RWPE2 (cell line): ENCODE measurements around the gene LTA.

Experiments
- ATAC-seq: fragments of 200-7000 bp; cut with Tn5 transposase; 3 replicates; pipeline ENCODE4 v1.9.1; 2021; ENCODE audit warnings: low read depth
- DNase-seq: peaks from one replicate; pipeline ENCODE4 v3.0.0-alpha.2; 2020; ENCODE audit warnings: low spot score
- H3K27ac ChIP-seq: fragments of 450-650 bp; 2 replicates; pipeline ENCODE4 v1.5.1; 2017; ENCODE audit warnings: mild to moderate bottlenecking; ENCODE audit not compliant: poor library complexity, severe bottlenecking
- H3K27me3 ChIP-seq: fragments of 250-450 bp; sonication (Bioruptor Pico); 2 replicates; pipeline ENCODE4 v1.5.1; 2021; ENCODE audit warnings: mild to moderate bottlenecking, moderate library complexity; ENCODE audit not compliant: insufficient read depth, poor library complexity, severe bottlenecking
- H3K36me3 ChIP-seq: fragments of 250-450 bp; sonication (Bioruptor Pico); 2 replicates; pipeline ENCODE4 v1.5.1; 2020; ENCODE audit warnings: low read depth, mild to moderate bottlenecking, moderate library complexity
- H3K4me1 ChIP-seq: fragments of 250-450 bp; sonication (Bioruptor Pico); 2 replicates; pipeline ENCODE4 v1.5.1; 2021; ENCODE audit warnings: mild to moderate bottlenecking, moderate library complexity; ENCODE audit not compliant: insufficient read depth, poor library complexity, severe bottlenecking
- H3K4me3 ChIP-seq: fragments of 250-450 bp; sonication (Bioruptor Pico); 2 replicates; pipeline ENCODE4 v1.5.1; 2021; ENCODE audit warnings: mild to moderate bottlenecking, moderate library complexity; ENCODE audit not compliant: severe bottlenecking
- H3K9me3 ChIP-seq: fragments of 250-450 bp; sonication (Bioruptor Pico); 2 replicates; pipeline ENCODE4 v1.5.1; 2021; ENCODE audit warnings: mild to moderate bottlenecking, moderate library complexity; ENCODE audit not compliant: severe bottlenecking
- TF ChIP-seq, protein P1 (sequence below): fragments of 450-650 bp; IDR thresholded peaks from one replicate; pipeline ENCODE4 v1.5.1; 2017; ENCODE audit warnings: mild to moderate bottlenecking, moderate library complexity; ENCODE audit not compliant: poor library complexity, severe bottlenecking

The LTA gene

DNA sequence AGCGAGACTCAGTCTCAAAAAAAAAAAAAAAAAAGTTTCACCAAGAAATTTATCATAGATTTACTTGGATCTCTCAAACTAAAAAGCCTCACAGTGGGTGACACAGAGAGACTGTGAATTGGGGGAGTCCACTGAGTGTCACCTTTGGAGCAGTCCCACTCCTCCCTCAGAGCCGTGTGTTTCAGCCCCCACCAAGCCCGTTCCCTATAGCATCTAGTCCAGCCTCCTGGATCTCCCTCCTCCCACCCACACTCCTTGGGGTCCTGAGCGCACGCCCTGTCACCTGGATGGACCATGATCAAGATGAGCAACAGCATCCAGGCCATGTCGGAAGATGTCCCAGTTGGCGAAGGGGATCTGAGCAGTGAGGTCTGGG lies 20.3 kb downstream of the LTA start:
- H3K9me3 ChIP-seq: no peaks in the 10 kb centered on the region
- H3K36me3 ChIP-seq: no peaks in the 10 kb centered on the region
- no peaks in the 10 kb centered on the region for H3K27me3 ChIP-seq
- H3K4me3 ChIP-seq: no peak overlapping the region
- DNase-seq (no peak), ATAC-seq (no peak)
- H3K4me1 ChIP-seq: no peaks in the 10 kb centered on the region
- H3K27ac ChIP-seq: no peak overlapping the region
- TF ChIP-seq, protein P1, sequence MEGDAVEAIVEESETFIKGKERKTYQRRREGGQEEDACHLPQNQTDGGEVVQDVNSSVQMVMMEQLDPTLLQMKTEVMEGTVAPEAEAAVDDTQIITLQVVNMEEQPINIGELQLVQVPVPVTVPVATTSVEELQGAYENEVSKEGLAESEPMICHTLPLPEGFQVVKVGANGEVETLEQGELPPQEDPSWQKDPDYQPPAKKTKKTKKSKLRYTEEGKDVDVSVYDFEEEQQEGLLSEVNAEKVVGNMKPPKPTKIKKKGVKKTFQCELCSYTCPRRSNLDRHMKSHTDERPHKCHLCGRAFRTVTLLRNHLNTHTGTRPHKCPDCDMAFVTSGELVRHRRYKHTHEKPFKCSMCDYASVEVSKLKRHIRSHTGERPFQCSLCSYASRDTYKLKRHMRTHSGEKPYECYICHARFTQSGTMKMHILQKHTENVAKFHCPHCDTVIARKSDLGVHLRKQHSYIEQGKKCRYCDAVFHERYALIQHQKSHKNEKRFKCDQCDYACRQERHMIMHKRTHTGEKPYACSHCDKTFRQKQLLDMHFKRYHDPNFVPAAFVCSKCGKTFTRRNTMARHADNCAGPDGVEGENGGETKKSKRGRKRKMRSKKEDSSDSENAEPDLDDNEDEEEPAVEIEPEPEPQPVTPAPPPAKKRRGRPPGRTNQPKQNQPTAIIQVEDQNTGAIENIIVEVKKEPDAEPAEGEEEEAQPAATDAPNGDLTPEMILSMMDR: no peak

DNA sequence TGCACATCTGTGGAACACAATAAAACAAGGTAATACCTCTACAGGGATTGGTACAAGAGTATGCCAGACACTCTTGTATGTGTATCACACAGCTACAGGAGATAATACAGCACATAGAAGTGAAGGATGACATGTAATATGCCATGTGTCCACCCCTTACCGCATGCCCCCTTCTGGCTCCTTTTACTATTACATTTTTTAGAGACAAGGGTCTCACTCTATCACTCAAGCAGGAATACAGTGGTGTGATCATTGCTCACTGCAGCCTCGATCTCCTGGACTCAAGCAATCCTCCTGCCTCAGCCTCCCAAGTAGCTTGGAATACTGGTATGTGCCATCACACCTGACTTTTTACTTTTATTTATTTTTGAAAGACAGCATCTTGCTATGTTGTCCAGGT lies 24.9 kb downstream of the LTA start:
- no peak for DNase-seq
- H3K4me1 ChIP-seq: no peaks in the 10 kb centered on the region

DNA sequence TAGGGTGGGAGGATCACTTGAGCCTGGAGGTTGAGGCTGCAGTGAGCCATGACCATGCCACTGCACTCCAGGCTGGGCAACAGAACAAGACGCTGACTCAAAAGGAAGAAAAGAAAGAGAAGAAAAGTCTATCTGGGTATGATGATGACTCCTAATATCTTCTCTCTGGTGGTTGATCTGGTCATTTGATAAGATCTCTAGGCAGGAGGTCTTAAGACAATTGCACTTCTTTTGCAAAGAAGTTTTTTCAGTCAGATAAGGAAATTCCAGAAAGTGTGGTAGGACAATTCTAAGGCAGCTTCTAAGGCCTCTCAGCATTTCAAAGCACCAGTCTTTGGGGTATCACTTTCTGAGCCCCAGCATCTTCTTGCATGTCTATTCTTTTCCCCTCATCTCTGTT lies 35.2 kb downstream of the LTA start:
- TF ChIP-seq, protein P1: no peak
- H3K36me3 ChIP-seq: no peaks in the 10 kb centered on the region
- ATAC-seq: no peak
- H3K27me3 ChIP-seq: no peaks in the 10 kb centered on the region
- no peak overlapping the region for H3K4me3 ChIP-seq
- no peak overlapping the region for H3K27ac ChIP-seq
- H3K4me1 ChIP-seq: no peaks in the 10 kb centered on the region
- H3K9me3 ChIP-seq: no peaks in the 10 kb centered on the region
- no peak for DNase-seq

More for the DNA sequence above, 24.9 kb downstream of the LTA start:
- Histone ChIP-seq H3K27ac (no peak overlapping the region), H3K27me3 (no peaks in the 10 kb centered on the region), H3K9me3 (no peaks in the 10 kb centered on the region), H3K4me3 (no peak overlapping the region), H3K36me3 (no peaks in the 10 kb centered on the region)
- TF ChIP-seq, protein P1: peak; percentile 51
- ATAC-seq: peak; percentile 80

DNA sequence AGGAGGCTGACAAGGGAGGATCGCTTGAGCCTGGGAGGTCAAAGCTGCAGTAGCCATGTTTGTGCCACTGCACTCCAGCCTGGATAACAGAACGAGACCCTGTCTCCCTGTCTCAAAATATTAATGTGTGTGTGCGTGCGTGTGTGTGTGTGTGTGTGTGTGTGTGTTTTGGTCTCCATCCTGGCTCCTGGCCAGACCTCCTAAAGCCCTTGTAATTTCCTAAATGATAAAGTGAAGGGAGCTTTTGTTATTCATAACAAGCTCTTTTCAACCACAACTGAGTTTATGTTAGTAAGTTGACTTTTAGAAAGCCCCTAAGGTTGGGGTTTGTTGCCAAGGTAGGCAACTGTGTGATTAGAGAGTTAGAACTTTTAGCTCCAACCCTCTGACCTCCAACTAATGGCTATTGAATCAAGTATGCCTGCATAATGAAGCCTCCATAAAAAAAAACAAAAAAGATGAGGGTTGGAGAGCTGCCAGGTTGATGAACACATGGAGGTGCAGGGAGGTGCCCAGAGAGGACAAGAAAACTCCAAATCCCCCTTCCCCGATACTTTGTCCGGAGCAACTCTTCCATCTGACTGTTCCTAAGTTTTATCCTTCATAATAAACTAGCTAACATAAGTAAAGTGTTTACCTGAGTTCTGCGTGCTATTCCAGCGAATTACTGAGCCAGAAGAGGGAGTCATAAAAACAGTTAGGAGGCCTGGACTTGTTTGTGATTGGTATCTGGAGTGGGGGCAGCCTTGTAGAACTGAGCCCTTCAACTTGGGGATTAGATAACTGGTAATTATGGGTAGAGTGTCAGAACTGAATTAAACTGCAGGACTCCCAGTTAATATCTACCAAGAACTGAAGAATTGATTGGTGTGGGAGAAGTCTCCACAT lies 37.7 kb downstream of the LTA start:
- TF ChIP-seq, protein P1: no peak
- Histone ChIP-seq H3K4me3 (no peak overlapping the region), H3K9me3 (no peaks in the 10 kb centered on the region), H3K27me3 (no peaks in the 10 kb centered on the region), H3K27ac (no peak overlapping the region), H3K36me3 (no peaks in the 10 kb centered on the region), H3K4me1 (no peaks in the 10 kb centered on the region)
- DNase-seq: no peak
- no peak for ATAC-seq

DNA sequence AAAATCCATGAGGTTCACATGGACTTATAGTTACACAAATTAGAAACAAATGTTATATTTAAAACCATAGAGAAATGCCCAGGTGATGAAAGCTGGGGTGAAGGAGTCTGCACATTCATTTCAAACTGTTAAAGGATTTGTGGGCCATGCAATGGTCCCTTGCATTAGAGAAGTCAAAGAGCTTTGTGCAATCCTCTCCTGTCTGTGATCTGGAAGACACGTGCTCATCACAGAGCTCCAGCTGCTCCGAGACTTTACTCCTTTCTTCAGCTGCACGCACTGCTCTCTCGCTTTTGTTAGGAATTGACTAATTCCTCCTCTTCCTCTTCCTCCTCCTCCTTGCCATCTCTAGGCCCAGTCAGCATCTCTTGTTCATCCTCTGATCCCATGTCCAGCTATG lies 38.9 kb downstream of the LTA start:
- Histone ChIP-seq H3K4me3 (no peak overlapping the region), H3K27ac (no peak overlapping the region), H3K27me3 (no peaks in the 10 kb centered on the region), H3K4me1 (no peaks in the 10 kb centered on the region), H3K9me3 (no peaks in the 10 kb centered on the region), H3K36me3 (no peaks in the 10 kb centered on the region)
- ATAC-seq (no peak), DNase-seq (no peak)
- TF ChIP-seq, protein P1: no peak
